Right cardiac atrium (tissue), 5 donors: Measurements from ENCODE around the gene PITX2. TPM values are rescaled to one million over a fixed set of nuclear protein-coding genes. Genes with fewer than 3 reads are reported as not detected.

Source experiments
- ATAC-seq, 2 donors: fragments of 200-7000 bp; cut with Tn5 transposase; one replicate each; pipeline versions ENCODE4 v1.8.0 to v1.9.1; 2020; ENCODE audit warnings: moderate library complexity in 2 of 2, mild to moderate bottlenecking in 1 of 2
- DNase-seq, 3 donors: peaks; one replicate each; pipeline ENCODE4 v3.0.0-alpha.2; 2020
- H3K27ac ChIP-seq: one replicate; pipeline ENCODE4 v1.5.1; 2013; ENCODE audit warnings: mild to moderate bottlenecking, low read length, control low read depth, moderate library complexity
- H3K27me3 ChIP-seq: one replicate; pipeline ENCODE4 v1.6.1; 2013; ENCODE audit not compliant: control insufficient read depth, insufficient read depth
- H3K4me1 ChIP-seq: one replicate; pipeline ENCODE4 v1.6.1; 2013; ENCODE audit warnings: low read length; ENCODE audit not compliant: control insufficient read depth, insufficient read depth
- H3K4me3 ChIP-seq: one replicate; pipeline ENCODE4 v1.5.1; 2013; ENCODE audit warnings: low read length, control low read depth
- H3K9me3 ChIP-seq: one replicate; pipeline ENCODE4 v1.6.1; 2013; ENCODE audit warnings: low read length; ENCODE audit not compliant: control insufficient read depth
- WGBS: extraction: QIAGEN DNeasy Blood & Tissue Kit; methylation state at CpG from one replicate; pipeline ENCODE4 v1.1.7; 2013; 5-methylcytosine and 5-hydroxymethylcytosine counted together
- intact Hi-C, 4 donors: fragments of 100-400 bp; cut with DNase I; formaldehyde crosslinking; loops; one replicate each; pipeline versions ENCODE4 v1.11.0 to v1.14.0; 2022 to 2023
- polyA plus RNA-seq: library from polyadenylated mRNA; stranded (reverse); fragments of 200-250 nt; gene quantifications from one replicate; pipeline ENCODE4 v1.2.3, GENCODE V29; 2013
- total RNA-seq, 4 donors: library from RNA; stranded (reverse); fragmentation: NEBNext Ultra II Directional; extraction: Animal tissue kit (Norgen Biotek cat#: 25700); gene quantifications; one replicate each; pipeline ENCODE4 v1.2.1, GENCODE V29; 2021
- donor health status: healthy with polysubstance abuse.
- donor health status: DM: no; HTN: yes; CAD: no.
- donor health status: DM: no; HTN: no; CAD: no.
- donor health status: DM: no; HTN: yes; CAD: no; lungs with severe emphysema.
- donor health status: DM: yes; HTN: yes; CAD: no.

PITX2 gene
- total and polyA plus RNA-seq, 5 donors, result 0.14 to 0.57 TPM; not detected in 3

DNA sequence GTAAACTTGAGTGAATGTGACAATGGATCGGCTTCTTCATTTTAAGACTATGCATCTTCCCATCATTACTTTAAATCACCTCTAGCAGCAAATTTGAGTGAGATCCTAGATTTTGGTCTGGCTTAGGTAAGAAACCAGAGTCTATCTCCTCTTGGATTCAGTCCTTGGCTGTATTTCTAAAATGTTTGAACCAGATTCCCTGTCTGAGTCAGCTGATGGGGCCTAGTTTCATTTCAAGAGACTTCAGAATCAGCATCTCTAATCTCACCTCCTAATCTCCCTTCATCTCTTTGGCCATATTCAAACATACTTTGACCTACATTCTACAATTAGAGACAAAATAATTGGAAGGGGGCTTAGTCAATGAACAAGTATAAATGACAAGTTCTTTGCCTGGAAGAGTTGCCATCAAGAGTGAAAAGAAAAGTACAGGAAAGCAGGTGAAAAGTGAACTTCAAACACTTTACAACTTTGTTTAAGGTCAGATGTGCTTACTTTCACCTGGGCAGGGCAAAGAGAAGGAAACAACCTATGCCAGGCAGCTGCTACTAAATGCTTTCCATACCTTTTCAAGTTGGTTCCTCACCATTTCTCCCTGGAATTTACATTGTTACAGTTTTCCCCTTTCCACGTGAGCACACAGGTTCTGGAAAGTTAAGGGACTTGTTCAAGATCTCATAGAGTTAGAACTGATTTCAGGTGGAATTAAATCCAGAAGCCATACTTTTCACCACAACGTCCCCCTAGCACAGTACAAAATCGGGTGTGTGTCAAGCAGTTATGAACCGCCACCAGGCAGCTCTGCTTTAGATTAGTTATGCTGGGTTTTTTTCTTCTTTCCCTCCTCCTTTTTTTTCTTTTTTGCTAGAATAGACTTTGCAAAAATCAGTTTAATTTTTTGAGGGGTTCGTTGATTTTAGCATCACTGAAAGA is 30.7 kb upstream of the PITX2 start:
- H3K4me1 ChIP-seq, result no peaks in the 10 kb centered on the region
- DNase-seq (no peak), ATAC-seq (no peak)
- intact Hi-C loops, result no loop called here
- no peak overlapping the region for H3K4me3 ChIP-seq
- no peak overlapping the region for H3K27ac ChIP-seq
- H3K27me3 ChIP-seq, result no peaks in the 10 kb centered on the region
- no peaks in the 10 kb centered on the region for H3K9me3 ChIP-seq
- 67% methylated on average over 6 of the region's 6 CpGs for WGBS

DNA sequence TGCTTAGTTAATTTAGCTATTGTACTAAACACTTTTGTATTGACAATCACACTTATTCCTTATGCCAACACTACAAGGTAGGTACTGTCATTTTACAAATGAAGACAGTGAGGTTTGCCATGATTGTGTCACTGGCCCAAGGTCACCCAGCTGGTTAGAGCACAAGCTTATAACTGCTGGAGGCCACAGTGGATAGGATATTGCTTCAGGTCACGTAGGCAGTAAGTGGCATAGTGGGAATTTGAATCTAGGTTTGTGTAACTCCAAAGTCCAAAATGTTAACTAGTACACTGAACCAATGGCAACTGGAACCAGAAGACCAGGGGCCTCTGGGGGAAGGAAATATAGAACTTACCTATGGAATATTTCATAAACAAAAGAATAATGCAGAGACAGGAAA is 21.1 kb upstream of the PITX2 start:
- DNase-seq, result no peak
- no peak for ATAC-seq
- Histone ChIP-seq H3K9me3 (no peaks in the 10 kb centered on the region), H3K4me3 (no peak overlapping the region), H3K4me1 (no peaks in the 10 kb centered on the region), H3K27ac (no peak overlapping the region), H3K27me3 (peaks cover 7% of the 10 kb centered on the region)
- 75% methylated on average over 1 of the region's 1 CpG for WGBS
- intact Hi-C loops, result no loop called here

DNA sequence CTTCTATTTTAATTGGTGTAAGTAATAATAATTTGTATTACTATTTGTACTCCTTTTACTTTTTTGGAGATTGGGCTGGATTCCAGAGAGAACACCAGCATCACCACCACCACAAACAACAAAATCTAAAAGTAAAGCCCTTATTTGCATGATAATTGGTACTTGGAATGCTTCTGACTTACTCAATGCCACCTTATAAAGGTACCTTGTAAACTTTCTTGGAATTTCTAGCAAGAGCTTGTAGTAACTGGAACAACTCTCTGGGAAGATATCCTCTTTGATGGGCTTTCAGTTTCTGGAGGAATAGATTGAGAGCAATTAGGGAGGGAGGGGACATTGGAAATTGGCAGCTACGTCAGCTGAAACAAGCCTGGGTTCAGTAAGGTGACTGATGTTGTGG is 20.2 kb upstream of the PITX2 start:
- DNase-seq (no peak), ATAC-seq (no peak)
- peaks cover 7% of the 10 kb centered on the region for H3K27me3 ChIP-seq
- H3K4me1 ChIP-seq, result no peaks in the 10 kb centered on the region
- H3K9me3 ChIP-seq, result no peaks in the 10 kb centered on the region
- H3K4me3 ChIP-seq, result no peak overlapping the region
- no peak overlapping the region for H3K27ac ChIP-seq
- WGBS, result 65% methylated on average over 1 of the region's 1 CpG
- intact Hi-C loops, result no loop called here

DNA sequence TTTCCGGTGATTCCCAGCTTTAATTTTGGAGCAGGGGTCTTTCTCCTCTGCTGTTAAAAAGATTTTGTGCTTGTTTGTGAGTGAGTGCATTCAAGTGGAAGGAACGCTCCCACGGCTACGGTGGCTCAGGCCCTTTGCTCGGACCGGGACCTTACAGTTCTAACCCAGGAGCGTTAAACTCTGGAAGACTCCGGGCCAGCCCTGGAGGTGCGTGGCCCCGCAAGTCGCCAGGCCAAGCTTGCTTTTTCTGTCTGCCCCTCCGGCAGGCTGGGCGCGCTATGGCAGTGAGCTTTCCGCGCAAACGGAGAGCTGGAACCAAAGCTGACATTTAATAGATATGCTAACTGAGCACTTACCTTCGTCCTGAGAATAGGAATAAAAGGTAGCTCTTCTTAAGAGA is 18.3 kb upstream of the PITX2 start:
- no peak for DNase-seq
- H3K27ac ChIP-seq, result no peak overlapping the region
- no peak for ATAC-seq
- H3K9me3 ChIP-seq, result no peaks in the 10 kb centered on the region
- no peaks in the 10 kb centered on the region for H3K4me1 ChIP-seq
- 16% methylated on average over 18 of the region's 18 CpGs for WGBS
- peaks cover 7% of the 10 kb centered on the region for H3K27me3 ChIP-seq
- intact Hi-C loops, result no loop called here
- H3K4me3 ChIP-seq, result no peak overlapping the region

DNA sequence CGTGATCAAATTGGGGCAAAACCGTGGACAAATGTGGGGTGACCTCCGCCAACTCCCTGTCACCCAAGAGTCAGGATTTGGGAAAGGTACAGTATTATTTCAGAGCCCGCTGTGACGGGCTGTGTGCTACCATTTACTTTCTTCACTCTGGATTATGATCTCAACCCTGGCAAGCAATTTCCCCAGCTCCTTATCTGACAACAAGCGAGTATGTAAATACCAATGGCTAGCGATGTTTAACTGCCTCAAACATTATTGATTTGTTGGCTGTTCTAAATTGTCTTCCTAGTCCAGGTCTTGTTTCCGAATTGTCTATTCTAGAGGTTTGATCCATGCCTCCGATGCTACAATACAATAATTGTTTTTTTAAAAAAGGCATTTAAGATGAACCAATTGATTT is 17.7 kb upstream of the PITX2 start:
- 15% methylated on average over 9 of the region's 9 CpGs for WGBS
- Histone ChIP-seq H3K9me3 (no peaks in the 10 kb centered on the region), H3K4me1 (no peaks in the 10 kb centered on the region), H3K4me3 (no peak overlapping the region), H3K27ac (no peak overlapping the region), H3K27me3 (peaks cover 7% of the 10 kb centered on the region)
- intact Hi-C loops, result no loop called here
- ATAC-seq, result no peak
- DNase-seq, result no peak

DNA sequence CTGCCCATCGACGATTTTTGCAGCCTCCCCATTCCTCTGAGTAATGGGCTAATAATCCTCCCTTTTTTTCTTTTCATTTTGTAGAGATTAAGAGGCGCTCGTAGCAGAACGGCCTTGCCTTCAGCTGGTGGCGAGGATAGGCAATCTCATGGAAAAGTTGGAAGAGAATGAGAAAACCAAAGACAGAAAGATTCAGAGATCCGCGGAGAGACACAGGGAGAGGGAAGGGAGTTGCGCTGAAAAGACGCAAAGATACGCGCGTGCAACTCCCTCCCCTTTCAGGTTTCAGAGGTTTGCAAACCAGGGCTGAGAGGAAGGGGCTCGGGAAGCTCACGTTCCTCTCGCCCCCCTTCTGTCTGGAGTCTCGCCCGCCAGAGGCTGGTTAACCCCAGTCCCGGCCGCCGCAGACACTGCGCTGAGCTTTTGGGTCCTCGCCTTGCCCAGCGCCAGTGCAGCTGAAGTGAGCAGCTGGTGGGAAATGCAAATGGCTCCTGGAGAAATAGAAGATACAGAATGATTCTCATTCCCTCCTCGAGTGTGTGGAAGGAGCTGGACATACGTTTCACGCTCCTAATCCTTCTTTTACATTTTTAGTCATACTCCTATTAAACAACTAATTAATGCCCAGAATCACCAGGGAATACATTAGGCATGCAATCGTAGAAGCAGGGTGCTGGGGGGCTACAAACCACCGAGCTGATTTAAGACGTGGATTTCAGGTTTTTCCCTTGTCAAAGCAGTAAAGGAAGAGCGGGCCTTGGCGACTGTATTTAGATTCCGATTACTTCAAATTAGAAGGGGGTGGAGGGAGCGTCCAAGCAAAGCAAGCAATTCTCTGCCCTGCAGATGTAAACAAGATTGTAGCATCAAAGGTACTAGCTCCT is 16.6 kb upstream of the PITX2 start:
- H3K4me3 ChIP-seq, result no peak overlapping the region
- ATAC-seq (no peak), DNase-seq (no peak)
- WGBS, result 13% methylated on average over 34 of the region's 34 CpGs
- intact Hi-C loops, result loop anchor here in 2 of 4 donors (10.0 kb wide), 4 partner anchors 315 to 995 kb away; no protein-coding TSS in a partner anchor
- no peak overlapping the region for H3K27ac ChIP-seq
- H3K4me1 ChIP-seq, result no peaks in the 10 kb centered on the region
- peaks cover 7% of the 10 kb centered on the region for H3K27me3 ChIP-seq
- H3K9me3 ChIP-seq, result no peaks in the 10 kb centered on the region

DNA sequence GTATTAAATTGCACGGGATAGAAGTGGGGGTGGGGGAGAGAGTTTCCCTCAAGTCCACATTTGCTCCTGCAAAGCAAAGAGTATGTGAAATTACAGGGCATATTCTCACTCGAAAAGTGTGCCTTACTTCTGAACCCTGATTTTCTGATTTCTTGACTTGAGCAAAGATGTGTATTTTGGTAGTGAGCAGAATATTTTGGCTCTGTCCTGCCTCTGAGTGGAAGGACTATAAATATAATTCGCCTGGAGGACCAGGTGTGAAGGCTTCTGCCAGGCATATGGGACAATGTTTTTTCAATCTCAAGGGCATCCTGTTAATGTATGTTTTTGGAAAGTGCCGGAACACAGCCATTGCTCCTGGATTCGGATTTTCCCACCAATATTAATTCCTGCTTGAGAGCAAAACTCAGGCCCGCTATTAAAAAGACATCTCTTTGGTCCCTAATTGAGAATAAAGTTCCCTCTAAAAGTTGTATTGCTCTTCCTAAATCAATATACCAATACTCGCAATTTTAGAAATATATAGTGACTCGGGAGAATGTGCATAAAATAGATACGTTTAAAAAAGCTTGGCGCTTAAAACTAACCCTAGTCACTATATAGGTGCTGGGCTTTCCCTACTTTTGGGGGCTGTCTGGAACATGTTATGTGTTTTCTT is 15.3 kb upstream of the PITX2 start:
- H3K4me3 ChIP-seq, result no peak overlapping the region
- intact Hi-C loops, result loop anchor here in 2 of 4 donors (10.0 kb wide), 4 partner anchors 317 to 997 kb away; no protein-coding TSS in a partner anchor
- DNase-seq (no peak), ATAC-seq (no peak)
- peaks cover 4% of the 10 kb centered on the region for H3K27me3 ChIP-seq
- H3K9me3 ChIP-seq, result no peaks in the 10 kb centered on the region
- no peak overlapping the region for H3K27ac ChIP-seq
- H3K4me1 ChIP-seq, result no peaks in the 10 kb centered on the region
- WGBS, result 18% methylated on average over 10 of the region's 10 CpGs

DNA sequence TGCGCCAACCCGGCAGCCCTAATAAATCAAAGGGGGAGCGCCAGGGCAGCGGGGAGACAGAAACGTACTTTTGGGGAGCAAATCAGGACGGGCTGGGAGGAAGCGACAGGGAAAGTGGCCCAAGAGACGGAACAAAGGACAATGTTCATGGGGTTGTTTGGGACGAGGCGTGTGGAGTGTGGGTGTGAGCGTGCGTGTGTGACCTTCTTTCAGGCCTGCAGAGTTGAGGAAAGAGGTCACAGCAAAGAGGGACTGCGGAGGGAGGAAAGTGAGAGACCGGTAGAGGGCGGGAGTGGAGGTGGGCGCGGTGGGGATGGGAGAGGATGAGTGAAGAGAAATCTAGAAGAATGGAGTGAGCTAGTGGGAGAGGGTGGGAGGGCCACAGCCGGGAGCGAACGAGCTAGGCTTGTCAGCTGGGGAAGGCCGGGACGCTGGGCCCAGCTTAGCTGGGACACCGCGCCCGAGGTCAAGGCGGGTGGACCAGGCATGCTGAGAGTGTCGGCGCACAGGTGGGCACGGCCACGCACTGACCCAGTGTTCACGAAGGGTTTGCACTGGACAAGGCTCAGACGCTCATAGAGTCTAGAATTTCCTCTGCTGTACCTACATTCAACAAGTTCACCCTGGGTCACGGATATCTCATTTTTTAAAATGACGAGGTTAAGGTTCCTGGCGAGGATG is 14.7 kb upstream of the PITX2 start:
- no peaks in the 10 kb centered on the region for H3K4me1 ChIP-seq
- ATAC-seq (no peak), DNase-seq (no peak)
- no peaks in the 10 kb centered on the region for H3K9me3 ChIP-seq
- intact Hi-C loops, result loop anchor here in 2 of 4 donors (10.0 kb wide), 4 partner anchors 317 to 997 kb away; no protein-coding TSS in a partner anchor
- H3K27me3 ChIP-seq, result peaks cover 3% of the 10 kb centered on the region
- H3K27ac ChIP-seq, result no peak overlapping the region
- 10% methylated on average over 35 of the region's 35 CpGs for WGBS
- peak overlapping the region; percentile 5 for H3K4me3 ChIP-seq

DNA sequence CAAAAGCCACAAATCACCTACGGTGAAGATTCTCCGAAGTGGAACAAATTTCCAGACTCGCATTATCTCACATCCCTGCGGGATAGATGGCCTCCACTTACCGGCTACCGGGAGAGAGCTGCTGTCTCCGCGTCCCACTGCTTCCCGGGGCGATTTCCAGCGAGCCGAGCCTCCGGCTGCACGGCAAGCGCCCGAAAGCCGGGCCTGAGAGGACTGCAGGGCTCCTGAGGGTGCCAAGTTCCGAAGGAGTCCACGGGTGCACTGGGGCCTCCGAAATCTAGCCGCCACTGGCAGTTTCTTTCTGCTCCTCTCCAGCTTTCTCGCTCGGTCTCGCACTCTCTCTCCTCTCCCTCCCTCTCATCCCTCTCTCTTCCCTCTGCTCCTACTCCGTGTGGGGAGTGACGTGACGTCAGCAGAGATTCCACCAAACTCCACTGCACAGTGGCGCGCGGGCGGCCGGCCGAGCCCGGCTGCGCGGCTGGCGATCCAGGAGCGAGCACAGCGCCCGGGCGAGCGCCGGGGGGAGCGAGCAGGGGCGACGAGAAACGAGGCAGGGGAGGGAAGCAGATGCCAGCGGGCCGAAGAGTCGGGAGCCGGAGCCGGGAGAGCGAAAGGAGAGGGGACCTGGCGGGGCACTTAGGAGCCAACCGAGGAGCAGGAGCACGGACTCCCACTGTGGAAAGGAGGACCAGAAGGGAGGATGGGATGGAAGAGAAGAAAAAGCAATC is 14.0 kb upstream of the PITX2 start:
- Histone ChIP-seq H3K9me3 (no peaks in the 10 kb centered on the region), H3K27ac (no peak overlapping the region), H3K4me3 (peak overlapping the region; percentile 5), H3K27me3 (peaks cover 3% of the 10 kb centered on the region), H3K4me1 (no peaks in the 10 kb centered on the region)
- 2% methylated on average over 56 of the region's 56 CpGs for WGBS
- peak; percentile 59 to 71 for ATAC-seq
- no peak for DNase-seq
- intact Hi-C loops, result loop anchor here in 2 of 4 donors (10.0 kb wide), 4 partner anchors 318 to 998 kb away; no protein-coding TSS in a partner anchor
